ENCODE data around the gene POLR1D. TPM values are rescaled to one million over a fixed set of nuclear protein-coding genes. Genes with fewer than 3 reads are reported as not detected.

Gene POLR1D
- total RNA-seq, 1 donor, result 88.1 TPM

GRCh38 chr13:27665761-27666160 is 44.1 kb downstream of the POLR1D start:
- TF ChIP-seq CTCF (IDR thresholded peaks at IDR 0.05; ENCODE audit: insufficient read depth, low read length), result no peak
- no peak for DNase-seq (ENCODE audit: low read depth)
- no peak overlapping the region for H3K4me3 ChIP-seq (ENCODE audit: low read depth, low read length)

DNA sequence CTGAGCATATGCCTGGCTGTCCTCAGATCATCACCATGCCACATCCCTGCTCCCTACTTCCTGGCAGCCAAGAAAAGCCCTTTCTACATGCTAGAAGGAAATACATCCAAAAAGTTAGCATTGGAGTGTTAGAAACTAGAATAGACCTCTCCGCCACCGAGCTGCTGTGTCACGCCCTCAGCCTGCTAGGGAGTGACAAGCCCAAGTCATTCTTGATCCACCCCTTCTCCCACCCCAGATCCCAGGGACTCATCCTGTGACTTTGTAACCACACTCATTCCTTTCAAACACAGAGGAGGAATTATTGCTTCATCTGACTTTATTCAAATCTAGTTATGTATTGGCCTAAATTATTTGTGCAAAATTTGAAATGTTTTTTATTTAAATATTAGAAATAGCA is 45.3 kb downstream of the POLR1D start:
- no peak for TF ChIP-seq CTCF (IDR thresholded peaks at IDR 0.05; ENCODE audit: insufficient read depth, low read length)
- DNase-seq (ENCODE audit: low read depth), result no peak
- H3K4me3 ChIP-seq (ENCODE audit: low read depth, low read length), result no peak overlapping the region

DNA sequence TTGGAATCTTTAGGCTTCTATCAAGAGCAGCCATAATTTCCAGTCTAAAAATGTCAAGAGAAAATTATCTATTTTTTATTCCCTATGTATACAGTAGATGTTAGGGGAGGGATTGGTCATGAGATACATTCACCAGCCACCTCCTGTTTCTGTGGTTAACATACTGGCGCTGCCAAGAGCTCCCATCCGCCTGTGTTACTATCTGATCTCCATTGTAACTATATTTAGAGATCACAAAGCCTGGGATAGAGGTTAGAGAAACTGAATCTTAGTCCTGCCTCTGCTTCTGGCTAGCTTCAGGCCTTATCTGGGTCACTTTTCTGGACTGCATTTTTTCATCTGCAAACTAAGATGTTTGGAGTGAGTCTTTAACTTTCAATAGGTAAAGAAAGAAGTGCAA is 46.3 kb downstream of the POLR1D start:
- no peak for TF ChIP-seq CTCF (IDR thresholded peaks at IDR 0.05; ENCODE audit: insufficient read depth, low read length)
- H3K4me3 ChIP-seq (ENCODE audit: low read depth, low read length), result no peak overlapping the region
- DNase-seq (ENCODE audit: low read depth), result peak; percentile 56

- H3K4me3 ChIP-seq (ENCODE audit: low read depth, low read length), result no peak overlapping the region
- no peak for DNase-seq (ENCODE audit: low read depth)
- no peak for TF ChIP-seq CTCF (IDR thresholded peaks at IDR 0.05; ENCODE audit: insufficient read depth, low read length)
Observed at GRCh38 chr13:27670861-27671260, 49.2 kb downstream of the POLR1D start.

DNA sequence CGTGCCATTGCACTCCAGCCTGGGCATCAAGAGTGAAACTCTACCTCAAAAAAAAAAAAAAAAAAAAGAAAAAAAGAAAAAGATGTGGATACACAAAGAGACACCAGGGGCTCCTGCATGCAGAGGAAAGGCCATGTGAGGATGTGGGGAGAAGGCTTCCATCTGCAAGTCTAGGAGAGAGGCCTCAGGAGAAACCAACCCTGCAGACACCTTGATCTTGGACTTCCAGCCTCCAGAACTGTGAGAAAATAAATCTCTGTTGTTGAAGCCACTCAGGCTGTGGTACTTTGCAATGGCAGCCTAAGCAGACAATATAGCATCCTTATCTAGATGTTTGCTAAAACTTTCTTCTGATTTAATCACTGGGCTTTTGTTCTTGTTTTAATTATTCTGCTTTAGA is 50.3 kb downstream of the POLR1D start:
- no peak for TF ChIP-seq CTCF (IDR thresholded peaks at IDR 0.05; ENCODE audit: insufficient read depth, low read length)

More for the DNA sequence above, 50.3 kb downstream of the POLR1D start:
- DNase-seq (ENCODE audit: low read depth), result no peak
- no peak overlapping the region for H3K4me3 ChIP-seq (ENCODE audit: low read depth, low read length)

Other genes starting within 250 kb of the POLR1D start
- 46.6 and 190 TPM in 2 replicates for gene GTF3A, start 197.3 kb upstream of the POLR1D start, total RNA-seq (ENCODE audit: low replicate concordance)
- gene MTIF3, start 171.3 kb upstream of the POLR1D start, total RNA-seq (ENCODE audit: low replicate concordance), result 68.0 and 86.5 TPM in 2 replicates
- 6.1 TPM in 2 replicates for gene LNX2, start 1.4 kb upstream of the POLR1D start, total RNA-seq (ENCODE audit: low replicate concordance)
- gene GSX1, start 170.6 kb downstream of the POLR1D start, total RNA-seq (ENCODE audit: low replicate concordance), result not detected in 2 replicates

Data from fibroblast of the aortic adventitia (primary cell).